ENCODE data around the gene CPNE4.

GRCh38 chr3:131749826-131750225, 285.0 kb downstream of the CPNE4 start:
- TF ChIP-seq CTCF (IDR thresholded peaks at IDR 0.05 in 8 of 11, conservative IDR thresholded peaks at IDR 0.05 in 3 of 11) (no peak), POLR2AphosphoS5 (IDR thresholded peaks at IDR 0.05) (no peak)
